MV-4-11 (cell line): ENCODE measurements around the gene SHISAL2A.
"Not testable (repeated sequence)": the region's sequence is repeated elsewhere in the genome, so short reads cannot be mapped to it uniquely, and the experiment has no call there.

ENCODE experiments used
- DNase-seq: peaks from one replicate; lab custom pipeline; 2025; lab: John Stamatoyannopoulos, UW

SHISAL2A gene

DNA sequence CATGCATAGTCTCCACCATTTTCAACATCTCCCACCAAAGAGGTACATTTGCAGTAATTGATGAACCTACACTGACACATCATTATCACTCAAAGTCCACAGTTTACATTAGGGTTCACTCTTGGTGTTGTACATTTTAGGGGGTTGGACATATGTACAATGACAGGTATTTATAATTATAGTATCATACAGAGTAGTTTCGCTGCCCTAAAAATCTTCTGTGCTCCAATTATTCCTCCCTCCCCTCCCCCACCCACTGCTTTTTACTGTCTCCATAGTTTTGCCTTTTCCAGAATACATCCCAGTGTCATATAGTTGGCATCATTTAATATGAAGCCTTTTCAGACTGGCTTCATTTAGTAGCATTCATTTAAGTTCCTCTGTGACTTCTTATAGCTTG is 51.6 kb downstream of the SHISAL2A start:
- no peak for DNase-seq

DNA sequence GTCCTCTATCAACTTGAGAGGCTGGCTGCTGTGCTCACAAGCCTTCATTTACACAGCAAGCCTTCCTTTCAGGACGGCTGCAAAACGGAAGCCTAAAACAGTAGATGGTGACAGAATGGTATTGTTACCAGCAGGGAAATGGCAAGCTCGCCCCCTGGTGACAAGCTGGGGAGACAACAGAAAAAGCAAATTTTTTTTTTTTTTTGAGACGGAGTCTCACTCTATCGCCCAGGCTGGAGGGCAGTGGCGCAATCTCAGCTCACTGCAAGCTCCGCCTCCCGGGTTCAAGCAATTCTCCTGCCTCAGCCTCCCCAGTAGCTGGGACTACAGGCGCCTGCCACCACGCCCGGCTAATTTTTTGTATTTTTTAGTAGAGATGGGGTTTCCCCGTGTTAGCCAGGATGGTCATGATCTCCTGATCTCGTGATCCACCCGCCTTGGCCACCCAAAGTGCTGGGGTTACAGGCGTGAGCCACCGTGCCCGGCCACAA is 53.3 kb downstream of the SHISAL2A start:
- peak; percentile 79 for DNase-seq

DNA sequence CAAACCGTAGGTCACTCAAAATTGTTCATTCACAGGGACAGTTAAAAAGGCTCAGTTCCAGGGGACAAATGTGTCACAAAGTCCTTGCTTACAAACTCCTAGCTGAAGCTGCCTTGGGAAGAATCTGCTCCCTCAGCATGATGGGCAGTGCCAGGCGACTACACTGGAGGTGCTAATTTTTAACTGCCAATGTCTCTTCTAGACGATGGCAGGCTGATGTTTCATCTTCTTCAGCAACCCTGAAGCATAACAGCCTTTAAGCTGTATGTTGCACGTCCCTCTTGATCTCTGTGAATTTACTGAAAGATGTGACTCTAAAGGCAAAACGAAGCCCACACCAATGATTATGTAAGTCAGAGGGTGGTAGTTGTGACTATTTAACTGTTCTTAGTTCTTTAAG is 53.9 kb downstream of the SHISAL2A start:
- no peak for DNase-seq

DNA sequence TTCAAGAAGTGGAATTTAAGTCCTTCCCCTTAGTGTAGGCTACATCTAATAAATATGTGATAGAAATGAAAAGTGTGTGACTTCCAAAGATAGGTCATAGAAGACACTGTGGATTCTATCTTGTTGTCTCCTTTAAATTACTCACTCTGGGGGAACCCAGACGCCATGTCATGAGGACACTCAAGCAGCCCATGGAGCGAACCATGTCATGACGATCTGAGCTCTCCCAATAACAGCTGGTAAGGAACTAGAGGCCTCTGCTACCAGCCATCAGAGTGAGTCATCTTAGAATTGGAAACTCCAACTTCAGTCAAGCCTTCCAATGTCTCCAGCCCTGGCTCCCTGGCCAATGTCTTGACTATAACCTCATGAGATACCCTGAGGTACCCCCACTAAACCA is 58.9 kb downstream of the SHISAL2A start:
- DNase-seq: peak; percentile 7

DNA sequence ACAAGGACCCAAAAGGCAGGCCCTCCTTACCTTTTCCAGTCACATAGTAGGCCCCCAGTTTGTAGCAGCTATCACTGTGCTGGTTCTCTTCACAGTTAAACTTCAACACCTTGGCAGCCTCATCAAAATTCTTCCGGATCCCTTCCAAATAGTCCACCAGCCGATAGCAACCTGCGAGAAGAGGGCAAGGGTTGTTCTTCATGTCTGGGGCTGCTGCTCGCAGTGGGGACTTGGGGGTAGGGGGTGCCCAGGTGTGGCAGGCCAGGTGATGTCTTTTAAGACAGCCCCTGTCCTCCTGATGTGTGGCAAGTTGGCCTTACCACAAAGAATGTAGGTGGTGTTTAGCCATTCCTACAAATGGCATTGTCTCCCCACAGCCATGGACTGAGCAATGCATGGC is 59.7 kb downstream of the SHISAL2A start:
- no peak for DNase-seq

DNA sequence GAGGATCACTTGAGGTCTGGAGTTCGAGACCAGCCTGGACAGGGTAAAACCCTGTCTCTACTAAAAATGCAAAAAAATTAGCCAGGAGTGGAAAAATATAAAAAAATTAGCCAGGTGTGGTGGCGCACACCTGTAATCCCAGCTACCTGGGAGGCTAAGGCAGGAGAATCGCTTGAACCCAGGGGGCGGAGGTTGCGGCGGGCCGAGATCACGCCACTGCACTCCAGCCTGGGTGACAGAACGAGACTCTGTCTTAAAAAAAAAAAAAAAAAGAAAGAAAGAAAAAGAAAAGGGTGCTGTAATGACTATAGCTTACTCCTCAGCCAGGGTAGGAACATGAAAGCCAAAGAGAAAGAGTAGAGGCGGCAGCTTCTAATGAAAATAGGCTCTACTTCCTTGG is 60.4 kb downstream of the SHISAL2A start:
- DNase-seq: not testable (repeated sequence)

DNA sequence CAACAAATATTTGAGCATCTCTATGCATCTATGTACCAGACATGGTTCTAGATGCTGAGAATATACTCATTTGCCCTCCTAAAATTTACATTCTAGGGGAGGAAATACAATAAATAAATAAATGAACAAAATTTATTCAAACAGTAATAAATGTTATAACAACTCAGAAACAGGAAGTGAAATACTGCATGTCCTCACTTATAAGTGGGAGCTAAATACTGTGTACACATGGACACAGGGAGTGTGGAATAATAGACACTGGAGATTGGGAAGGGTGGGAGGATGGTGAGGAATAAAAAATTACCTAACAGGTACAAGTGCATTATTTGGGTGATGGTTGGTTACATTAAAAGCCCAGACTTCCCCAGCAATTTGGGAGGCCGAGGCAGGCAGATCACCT is 60.9 kb downstream of the SHISAL2A start:
- DNase-seq: peak; percentile 2

GRCh38 chr1:52695627-52696026 is 62.7 kb downstream of the SHISAL2A start:
- no peak for DNase-seq

GRCh38 chr1:52697795-52698674 is 65.1 kb downstream of the SHISAL2A start, which contains the start of gene COA7:
Gene COA7, minus strand, starts transcription at chr1:52698347. Its CDS starts 21 bp downstream, at chr1:52698326.
- peak; percentile 68 for DNase-seq

DNA sequence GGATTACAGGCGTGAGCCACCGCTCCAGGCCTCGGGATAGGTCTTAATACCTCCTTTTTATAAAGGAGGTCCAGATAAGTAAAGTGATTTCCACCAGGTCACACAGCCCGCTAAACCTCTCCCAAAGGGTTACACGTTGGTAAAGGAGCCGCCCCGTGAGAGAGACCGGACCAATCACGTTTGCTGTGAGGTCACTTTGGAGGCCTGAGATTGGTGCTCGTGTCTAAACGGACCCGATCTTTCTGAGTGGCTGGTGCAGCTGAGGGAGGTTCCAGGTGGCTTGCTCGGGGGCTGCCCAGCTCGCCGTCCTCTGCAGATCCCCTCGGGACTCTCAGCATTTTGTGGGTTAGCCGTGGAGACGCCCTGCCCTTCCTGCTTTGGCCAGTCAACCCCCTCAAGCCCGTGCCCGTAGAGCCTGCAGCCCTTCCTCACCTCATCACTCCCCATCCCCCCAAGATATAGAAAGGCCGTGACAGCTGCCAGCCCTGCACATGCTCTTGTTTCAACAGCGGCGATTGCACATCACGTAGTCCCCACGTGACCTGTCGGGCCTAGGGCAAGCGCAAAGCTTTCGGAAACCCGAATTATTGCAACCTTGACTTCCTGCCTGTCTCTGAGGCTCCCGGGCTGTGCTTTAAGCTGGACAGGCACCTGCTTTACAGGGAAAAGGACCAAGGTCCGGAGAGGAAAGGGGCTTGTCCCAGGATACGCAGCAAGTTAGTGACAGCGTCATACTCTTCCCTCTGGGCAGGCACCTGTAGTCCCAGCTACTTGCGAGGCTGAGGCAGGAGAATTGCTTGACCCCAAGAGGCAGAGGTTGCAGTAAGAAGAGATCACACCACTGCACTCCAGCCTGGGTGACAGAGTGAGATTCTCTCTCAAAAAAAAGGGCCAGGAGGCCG is 70.2 kb downstream of the SHISAL2A start:
- DNase-seq: peak; percentile 90

DNA sequence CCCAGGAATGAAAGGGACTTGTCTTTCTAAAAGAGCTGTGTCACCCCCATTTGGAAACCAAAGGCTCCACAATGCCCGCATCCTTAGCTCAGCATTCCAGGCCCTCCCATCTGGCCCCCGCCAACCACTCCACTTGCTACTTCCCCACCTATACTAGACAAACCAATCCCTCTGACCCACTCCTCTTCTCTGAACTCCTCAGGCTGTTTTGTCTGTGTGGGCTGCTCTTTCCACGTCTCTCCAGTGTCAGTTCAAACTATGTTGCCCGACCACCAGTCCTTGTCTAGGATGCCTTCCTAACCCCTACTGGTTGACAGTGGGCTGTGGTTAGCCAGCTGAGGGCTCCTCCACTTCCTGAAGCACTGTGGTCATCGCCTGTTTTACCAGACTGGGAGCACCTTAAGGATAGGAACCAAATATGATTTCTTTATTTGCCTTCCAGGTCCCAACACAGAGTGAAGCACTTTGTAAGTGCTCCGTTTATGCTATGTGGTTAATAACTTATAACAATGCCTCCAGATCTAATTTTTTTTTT is 73.2 kb downstream of the SHISAL2A start:
- DNase-seq: peak; percentile 38
